HG03060 (cell line): ENCODE data around the gene SIRPD.

Experiments
- ATAC-seq: cut with Tn5 transposase; IDR thresholded peaks from one replicate; pipeline ENCODE4 v1.9.1; 2021; ENCODE audit warnings: low read depth, moderate number of reproducible peaks; ENCODE audit not compliant: unreplicated experiment

The SIRPD gene

GRCh38 chr20:1538655-1539054, 18.9 kb downstream of the SIRPD start:
- ATAC-seq: no peak

- ATAC-seq: no peak
Observed at GRCh38 chr20:1537731-1538058, 19.8 kb downstream of the SIRPD start.

GRCh38 chr20:1536893-1537730, 20.4 kb downstream of the SIRPD start:
- ATAC-seq: no peak

GRCh38 chr20:1535420-1536175, 21.9 kb downstream of the SIRPD start:
- peak; percentile 68 for ATAC-seq

- no peak for ATAC-seq
Observed at GRCh38 chr20:1534526-1534925, 23.0 kb downstream of the SIRPD start.

- ATAC-seq: no peak
Observed at GRCh38 chr20:1533059-1533458, 24.4 kb downstream of the SIRPD start.

- ATAC-seq: no peak
Observed at GRCh38 chr20:1528811-1529210, 28.7 kb downstream of the SIRPD start.

- no peak for ATAC-seq
Observed at GRCh38 chr20:1527923-1528322, 29.6 kb downstream of the SIRPD start.

- ATAC-seq: no peak
Observed at GRCh38 chr20:1526896-1527295, 30.6 kb downstream of the SIRPD start.

- no peak for ATAC-seq
Observed at GRCh38 chr20:1526310-1526709, 31.2 kb downstream of the SIRPD start.

- no peak for ATAC-seq
Observed at GRCh38 chr20:1524004-1524403, 33.5 kb downstream of the SIRPD start.

- ATAC-seq: no peak
Observed at GRCh38 chr20:1517010-1517409, 40.5 kb downstream of the SIRPD start.

- no peak for ATAC-seq
Observed at GRCh38 chr20:1513801-1514200, 43.7 kb downstream of the SIRPD start.

GRCh38 chr20:1509237-1509636, 48.3 kb downstream of the SIRPD start:
- ATAC-seq: no peak

GRCh38 chr20:1508574-1508973, 48.9 kb downstream of the SIRPD start:
- ATAC-seq: no peak

- ATAC-seq: no peak
Observed at GRCh38 chr20:1507276-1507675, 50.2 kb downstream of the SIRPD start.

- no peak for ATAC-seq
Observed at GRCh38 chr20:1505871-1506270, 51.6 kb downstream of the SIRPD start.

GRCh38 chr20:1505361-1505760, 52.1 kb downstream of the SIRPD start:
- no peak for ATAC-seq

GRCh38 chr20:1503564-1504227, 53.8 kb downstream of the SIRPD start:
- ATAC-seq: peak; percentile 89

GRCh38 chr20:1500496-1500895, 57.0 kb downstream of the SIRPD start:
- ATAC-seq: no peak
